Activated CD4-positive, alpha-beta memory T cell treated with anti-CD3 and anti-CD28 coated beads, Interleukin-2, amount 10 ng/mL, durations not matched to agents 7 days and 5 days (primary cell): ENCODE data around the gene NUDC. TPM values are rescaled to one million over a fixed set of nuclear protein-coding genes. Genes with fewer than 3 reads are reported as not detected.

Experiments
- total RNA-seq, 2 experiments: library from RNA; stranded (reverse); gene quantifications; one replicate each; pipeline ENCODE4 v1.2.3, GENCODE V29; 2021

The NUDC gene
- total RNA-seq, 2 experiments from 2014 or later: 55.5 to 56.1 TPM

Other genes with a start within 250 kb of the NUDC start
- gene ARID1A, start 225.7 kb upstream of the NUDC start, total RNA-seq: 10 to 100 TPM; 88.9 to 90.0 TPM
- 10 to 100 TPM; 16.6 to 16.9 TPM for gene PIGV, start 133.8 kb upstream of the NUDC start, total RNA-seq
- gene ZDHHC18, start 95.1 kb upstream of the NUDC start, total RNA-seq: 10 to 100 TPM; 73.3 to 76.3 TPM
- 1 to 10 TPM; 4.9 to 5.0 TPM for gene SFN, start 58.6 kb upstream of the NUDC start, total RNA-seq
- 10 to 100 TPM; 29.4 to 31.4 TPM for gene GPN2, start 31.5 kb upstream of the NUDC start, total RNA-seq
- gene GPATCH3, start 21.3 kb upstream of the NUDC start, total RNA-seq: 10 to 100 TPM; 16.0 to 16.7 TPM
- not detected for gene NR0B2, start 7.8 kb upstream of the NUDC start, total RNA-seq
- under 1 TPM in 1 of 2 experiments, not detected in 1; 0.13 TPM for gene KDF1, start 38.7 kb downstream of the NUDC start, total RNA-seq
- not detected for gene TRNP1, start 71.9 kb downstream of the NUDC start, total RNA-seq
- not detected for gene TENT5B, start 91.1 kb downstream of the NUDC start, total RNA-seq
- gene SLC9A1, start 233.4 kb downstream of the NUDC start, total RNA-seq: 10 to 100 TPM; 26.6 to 27.5 TPM